Lower leg skin (tissue), 3 donors: ENCODE data around the gene PGAM5.

Experiments used
- CTCF ChIP-seq, 3 donors: fragments of 450-650 bp; IDR thresholded peaks; one replicate each; pipeline ENCODE4 v1.5.1; 2016; ENCODE audit warnings: antibody characterized with exemption in 3 of 3, mild to moderate bottlenecking in 3 of 3, moderate library complexity in 2 of 3
- POLR2A ChIP-seq, 2 donors: fragments of 450-650 bp; IDR thresholded peaks; one replicate each; pipeline ENCODE4 v1.6.1; 2016 to 2017; ENCODE audit warnings: antibody characterized with exemption in 2 of 2, mild to moderate bottlenecking in 1 of 2, moderate library complexity in 1 of 2

GRCh38 chr12:132703641-132704040 lies 7.0 kb upstream of the PGAM5 start:
- TF ChIP-seq POLR2A (IDR thresholded peaks at IDR 0.05): no peak
- no peak for TF ChIP-seq CTCF (IDR thresholded peaks at IDR 0.05)
